GM12878 (cell line): ENCODE data around the gene CCSER1.

Experiments
- EP300 ChIP-seq, 2 experiments: fragments of 150-350 bp in 1 of 2; IDR thresholded peaks; 2 replicates each; pipeline ENCODE4 v1.6.1; 2011 to 2012; ENCODE audit warnings: low read depth in 2 of 2, low read length in 2 of 2, borderline replicate concordance in 1 of 2, improper control_type of control experiment in 1 of 2, inconsistent platforms in 1 of 2; ENCODE audit not compliant: control insufficient read depth in 1 of 2
- FOXM1 ChIP-seq: IDR thresholded peaks from 2 replicates; pipeline ENCODE4 v1.6.1; 2012; ENCODE audit warnings: low read depth, mild to moderate bottlenecking, inconsistent platforms, low read length, moderate library complexity
- IKZF1 ChIP-seq: fragments of 450-650 bp; conservative IDR thresholded peaks from 2 replicates; pipeline ENCODE4 v1.6.1; 2017; ENCODE audit warnings: antibody characterized with exemption, mild to moderate bottlenecking
- POLR2A ChIP-seq: IDR thresholded peaks from 2 replicates; pipeline ENCODE4 v1.6.1; 2011; ENCODE audit warnings: low read depth, mild to moderate bottlenecking, low read length
- POLR2AphosphoS2 ChIP-seq: IDR thresholded peaks from 2 replicates; pipeline ENCODE4 v1.6.1; 2011; ENCODE audit warnings: low read depth, mild to moderate bottlenecking, low read length, improper control_type of control experiment, moderate library complexity
- POLR2AphosphoS5 ChIP-seq: IDR thresholded peaks from 2 replicates; pipeline ENCODE4 v1.6.1; 2011; ENCODE audit warnings: mild to moderate bottlenecking, low read length, inconsistent platforms
- RAD21 ChIP-seq: IDR thresholded peaks from 2 replicates; pipeline ENCODE4 v1.6.1; 2011; ENCODE audit warnings: mild to moderate bottlenecking, low read depth, low read length, moderate library complexity; ENCODE audit not compliant: insufficient read depth
- SMC3 ChIP-seq: IDR thresholded peaks from 2 replicates; pipeline ENCODE4 v1.6.1; 2011; ENCODE audit warnings: low read length, improper control_type of control experiment, borderline replicate concordance
- TCF7 ChIP-seq: IDR thresholded peaks from 2 replicates; pipeline ENCODE4 v1.6.1; 2014; ENCODE audit warnings: antibody characterized with exemption, borderline replicate concordance
- ZNF384 ChIP-seq: IDR thresholded peaks from 2 replicates; pipeline ENCODE4 v1.6.1; 2012; ENCODE audit warnings: low read depth, mild to moderate bottlenecking, low read length, improper control_type of control experiment, borderline replicate concordance
- ZZZ3 ChIP-seq: IDR thresholded peaks from 2 replicates; pipeline ENCODE4 v1.6.1; 2011; ENCODE audit warnings: low read depth; ENCODE audit not compliant: control insufficient read depth, insufficient read length
- TF ChIP-seq, protein P1 (sequence below), 3 experiments: IDR thresholded peaks in 2 of 3; conservative IDR thresholded peaks in 1 of 3; 2 replicates each; pipeline ENCODE4 v1.5.1; 2011; ENCODE audit warnings: low read depth in 3 of 3, low read length in 3 of 3, mild to moderate bottlenecking in 3 of 3, control low read depth in 2 of 3, moderate library complexity in 2 of 3, inconsistent platforms in 1 of 3, mixed read lengths in 1 of 3; ENCODE audit not compliant: control insufficient read depth in 2 of 3, insufficient read depth in 1 of 3; ENCODE audit errors: extremely low read depth in 1 of 3

DNA sequence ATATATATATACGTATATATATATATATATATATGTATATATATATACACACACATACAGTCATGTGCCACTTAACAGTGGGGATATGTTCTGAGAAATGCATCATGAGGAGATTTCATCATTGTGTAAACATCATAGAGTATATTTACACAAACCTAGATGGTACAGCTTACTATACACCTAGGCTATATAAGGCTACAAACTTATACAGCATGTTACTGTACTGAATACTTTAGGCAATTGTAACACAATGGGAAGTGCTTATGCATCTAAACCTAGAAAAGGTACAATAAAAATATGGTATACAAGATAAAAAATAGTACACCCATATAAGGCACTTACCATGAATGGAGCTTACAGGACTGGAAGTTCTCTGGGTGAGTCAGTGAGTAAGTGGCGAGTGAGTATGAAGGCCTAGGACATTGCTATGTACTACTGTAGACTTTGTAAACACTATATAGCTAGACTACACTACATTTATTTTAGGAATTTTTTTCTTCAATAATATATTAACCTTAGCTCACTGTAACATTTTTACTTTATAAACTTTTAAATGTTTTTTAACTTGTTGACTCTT is 13.2 kb upstream of the CCSER1 start:
- TF ChIP-seq EP300 (IDR thresholded peaks at IDR 0.05; ENCODE audit: borderline replicate concordance in 1 of 2, control insufficient read depth in 1 of 2, low read depth in 2 of 2, low read length in 2 of 2) (no peak), POLR2AphosphoS2 (no peak), POLR2AphosphoS5 (no peak), IKZF1 (no peak), TCF7 (no peak), SMC3 (no peak), POLR2A (no peak), ZZZ3 (no peak), RAD21 (no peak), ZNF384 (no peak), FOXM1 (no peak)
- TF ChIP-seq, protein P1, sequence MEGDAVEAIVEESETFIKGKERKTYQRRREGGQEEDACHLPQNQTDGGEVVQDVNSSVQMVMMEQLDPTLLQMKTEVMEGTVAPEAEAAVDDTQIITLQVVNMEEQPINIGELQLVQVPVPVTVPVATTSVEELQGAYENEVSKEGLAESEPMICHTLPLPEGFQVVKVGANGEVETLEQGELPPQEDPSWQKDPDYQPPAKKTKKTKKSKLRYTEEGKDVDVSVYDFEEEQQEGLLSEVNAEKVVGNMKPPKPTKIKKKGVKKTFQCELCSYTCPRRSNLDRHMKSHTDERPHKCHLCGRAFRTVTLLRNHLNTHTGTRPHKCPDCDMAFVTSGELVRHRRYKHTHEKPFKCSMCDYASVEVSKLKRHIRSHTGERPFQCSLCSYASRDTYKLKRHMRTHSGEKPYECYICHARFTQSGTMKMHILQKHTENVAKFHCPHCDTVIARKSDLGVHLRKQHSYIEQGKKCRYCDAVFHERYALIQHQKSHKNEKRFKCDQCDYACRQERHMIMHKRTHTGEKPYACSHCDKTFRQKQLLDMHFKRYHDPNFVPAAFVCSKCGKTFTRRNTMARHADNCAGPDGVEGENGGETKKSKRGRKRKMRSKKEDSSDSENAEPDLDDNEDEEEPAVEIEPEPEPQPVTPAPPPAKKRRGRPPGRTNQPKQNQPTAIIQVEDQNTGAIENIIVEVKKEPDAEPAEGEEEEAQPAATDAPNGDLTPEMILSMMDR (IDR thresholded peaks at IDR 0.05 in 2 of 3, conservative IDR thresholded peaks at IDR 0.05 in 1 of 3; ENCODE audit: control insufficient read depth in 2 of 3, extremely low read depth in 1 of 3, insufficient read depth in 1 of 3, low read depth in 3 of 3, low read length in 3 of 3) = no peak
